Putamen (tissue), 1 donor: Measurements from ENCODE around the gene USP34.

Experiments used
- DNase-seq: peaks from one replicate; pipeline ENCODE4 v3.0.0-alpha.2; 2016; ENCODE audit warnings: low spot score

The USP34 gene

DNA sequence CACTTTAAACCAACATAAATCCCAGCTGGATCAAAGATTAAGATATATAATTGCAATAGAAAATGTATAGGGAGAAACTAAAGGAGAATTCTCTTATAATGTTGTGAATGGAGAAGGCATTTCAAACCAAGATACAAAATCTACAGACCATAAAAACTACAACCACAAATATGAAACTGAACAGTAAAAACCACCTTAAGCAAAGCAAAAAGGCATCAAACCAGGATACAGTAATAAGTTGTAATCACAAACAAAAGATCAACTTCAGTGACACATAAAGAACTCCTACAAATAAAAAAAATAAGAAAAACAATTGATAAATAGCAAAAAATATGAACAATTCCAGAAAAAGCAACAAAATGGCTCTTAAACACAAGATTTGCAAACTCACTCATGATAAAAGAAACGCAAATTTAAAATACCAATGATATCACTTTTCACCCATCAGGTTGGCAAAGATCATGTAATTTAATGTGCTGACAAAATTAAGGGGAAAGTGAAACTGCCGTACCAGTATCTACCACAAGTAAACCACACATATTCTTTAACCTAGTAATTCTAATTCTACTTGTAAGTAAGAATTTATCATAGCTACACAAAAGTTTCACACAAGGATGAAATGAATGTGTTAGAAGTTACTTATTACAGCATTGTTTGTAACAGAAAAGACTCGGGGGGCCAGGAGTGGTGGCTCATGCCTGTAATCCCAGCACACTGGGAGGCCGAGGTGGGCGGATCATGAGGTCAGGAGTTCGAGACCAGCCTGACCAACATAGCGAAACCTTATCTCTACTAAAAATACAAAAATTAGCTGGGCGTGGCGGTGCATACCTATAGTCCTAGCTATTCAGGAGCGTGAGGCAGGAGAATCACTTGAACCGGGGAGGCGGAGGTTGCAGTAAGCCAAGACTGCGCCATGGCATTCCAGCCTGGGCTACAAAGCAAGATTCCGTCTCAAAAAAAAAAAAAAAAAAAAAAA is 101.9 kb downstream of the USP34 start:
- no peak for DNase-seq

DNA sequence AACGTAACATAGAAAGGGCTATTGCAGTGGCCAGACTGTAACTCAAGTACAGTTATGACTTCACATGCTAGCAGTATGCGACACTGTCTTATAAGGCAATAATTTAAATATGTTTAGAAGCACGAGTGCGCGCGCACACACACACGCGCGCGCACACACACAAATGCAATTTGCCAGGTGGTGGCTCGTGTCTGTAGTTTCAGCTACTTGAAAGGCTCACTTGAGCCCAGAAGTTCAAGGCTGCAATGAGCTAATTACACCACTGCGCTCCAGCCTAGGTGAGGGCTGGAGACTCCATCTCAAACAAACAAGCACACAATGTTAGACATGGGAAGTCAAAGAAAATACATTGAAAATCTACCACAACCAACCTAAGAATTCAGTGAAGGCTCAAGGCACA is 103.7 kb downstream of the USP34 start:
- DNase-seq, result no peak

DNA sequence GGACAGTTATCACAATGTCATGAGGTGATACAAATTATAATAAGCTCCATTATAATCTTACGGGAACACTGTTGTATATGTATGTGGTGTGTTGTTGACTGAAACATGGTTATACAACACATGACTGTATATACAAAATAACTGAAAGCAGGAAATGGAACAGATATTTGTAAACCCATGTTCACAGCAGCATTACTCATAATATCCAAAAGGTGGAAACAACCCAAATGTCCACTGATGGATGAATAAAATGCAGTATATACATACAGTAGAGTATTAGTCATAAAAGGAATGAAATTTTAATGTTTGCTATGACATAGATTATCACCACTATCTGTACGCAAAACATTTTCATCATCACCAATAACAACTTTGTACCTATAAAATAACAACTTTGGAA is 107.3 kb downstream of the USP34 start:
- DNase-seq, result no peak

DNA sequence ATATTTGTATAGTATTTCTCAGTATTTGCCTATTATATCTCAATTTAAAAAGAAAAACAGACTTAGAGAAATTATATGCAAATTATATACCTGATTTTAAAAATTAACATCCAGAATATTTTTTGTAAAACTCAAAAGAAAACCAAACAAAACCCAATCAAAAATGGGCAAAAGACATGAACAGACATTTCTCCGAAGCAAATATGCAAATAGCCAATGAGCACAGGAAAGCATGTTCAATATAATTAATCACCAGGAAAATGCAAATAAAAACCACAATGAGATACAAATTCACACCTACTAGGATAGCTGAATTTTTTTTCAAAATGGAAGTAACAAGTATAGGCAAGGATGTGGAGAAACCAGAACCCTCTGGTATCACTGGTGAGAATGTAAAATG is 108.0 kb downstream of the USP34 start:
- DNase-seq, result no peak

DNA sequence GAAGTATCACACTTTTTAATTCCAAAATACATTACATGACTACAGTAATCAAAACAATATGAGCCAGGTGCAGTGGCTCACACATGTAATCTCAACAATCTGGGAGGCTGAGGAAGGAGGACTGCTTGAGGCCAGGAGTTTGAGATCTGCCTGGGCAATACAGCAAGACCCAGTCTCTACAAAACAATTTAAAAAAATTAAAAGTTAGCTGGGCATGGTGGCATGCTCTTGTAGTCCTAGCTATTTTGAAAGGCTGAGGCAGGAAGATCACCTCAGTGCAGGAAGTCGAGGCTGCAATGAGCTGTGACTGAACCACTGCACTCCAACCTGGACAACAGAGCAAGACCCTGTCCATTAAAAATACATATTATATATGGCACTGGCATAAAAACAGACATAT is 109.8 kb downstream of the USP34 start:
- DNase-seq, result no peak

DNA sequence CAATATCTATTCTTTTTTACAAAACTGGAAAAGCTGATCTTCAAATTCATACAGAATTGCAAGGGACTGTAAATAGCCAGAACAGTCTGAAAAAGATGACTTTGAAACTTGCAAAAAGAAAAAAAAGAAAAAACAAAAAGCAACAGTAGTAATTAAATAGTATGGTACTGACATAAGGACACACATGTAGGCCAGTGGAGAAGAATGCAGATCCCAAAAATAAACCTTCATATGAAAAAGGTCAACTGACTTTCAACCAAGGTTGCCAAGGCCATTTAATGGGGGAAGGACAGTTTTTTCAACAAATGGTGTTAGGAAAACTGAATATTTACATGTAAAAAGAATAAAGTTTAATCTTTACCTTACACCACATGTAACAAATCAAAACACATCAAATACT is 111.8 kb downstream of the USP34 start:
- no peak for DNase-seq

DNA sequence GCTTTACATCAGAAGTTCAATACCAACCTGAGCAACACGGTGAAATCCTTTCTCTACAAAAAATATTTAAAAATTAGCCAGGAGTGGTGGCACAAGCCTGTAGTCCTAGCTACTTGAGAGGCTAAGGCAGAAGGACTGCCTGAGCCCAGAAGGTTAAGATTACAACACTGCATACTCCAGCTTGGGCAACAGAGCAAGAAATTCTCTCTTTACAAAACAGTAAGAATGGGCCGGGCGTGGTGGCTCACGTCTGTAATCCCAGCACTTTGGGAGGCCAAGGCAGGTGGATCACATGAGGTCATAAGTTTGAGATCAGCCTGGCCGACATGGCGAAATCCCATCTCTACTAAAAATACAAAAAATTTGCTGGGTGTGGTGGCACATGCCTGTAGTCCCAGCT is 113.2 kb downstream of the USP34 start:
- no peak for DNase-seq

DNA sequence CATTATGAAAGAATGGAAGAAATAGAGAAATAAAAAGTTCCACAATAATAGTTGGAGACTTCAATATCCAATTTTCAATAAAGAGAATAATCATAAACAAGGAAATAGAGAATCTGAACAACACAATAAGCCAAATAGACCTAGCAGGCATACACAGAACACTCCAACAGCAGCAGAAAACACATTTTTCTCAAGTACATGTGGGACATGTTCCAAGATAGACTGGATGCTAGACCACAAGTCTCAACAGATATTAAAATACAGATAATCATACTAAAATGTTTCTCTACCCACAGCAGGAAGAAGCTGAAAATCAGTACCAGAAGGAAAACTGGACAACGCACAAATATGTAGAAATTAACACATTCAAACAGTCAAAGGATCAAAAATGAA is 113.9 kb downstream of the USP34 start:
- no peak for DNase-seq

DNA sequence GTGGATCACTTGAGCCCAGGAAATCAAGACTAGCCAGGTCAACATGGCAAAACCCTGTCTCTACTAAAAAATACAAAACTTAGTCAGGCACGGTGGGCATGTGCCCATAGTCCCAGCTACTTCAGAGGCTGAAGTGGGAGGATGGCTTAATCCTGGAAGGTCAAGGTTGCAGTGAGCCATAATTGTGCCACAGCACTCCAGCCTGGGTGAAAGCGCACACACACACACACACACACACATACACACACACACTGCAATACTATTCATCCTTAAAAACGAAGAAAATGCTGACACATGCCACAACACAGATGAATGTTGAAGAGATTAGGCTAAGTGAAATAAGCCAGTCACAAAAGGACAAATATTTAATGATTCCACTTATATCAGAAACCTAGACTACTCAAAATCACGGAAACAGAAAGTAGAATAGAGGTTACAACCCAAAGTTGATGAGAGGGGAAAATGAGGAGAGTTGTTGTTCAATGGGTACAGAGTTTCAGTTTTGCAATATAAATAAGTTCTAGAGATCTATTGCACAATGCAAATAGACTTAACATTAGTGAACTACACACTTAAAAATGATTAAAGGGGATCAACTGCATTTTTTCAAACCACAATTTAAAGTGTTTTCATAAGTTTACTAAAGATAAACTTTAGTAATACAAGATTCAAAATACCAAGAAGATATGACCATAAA is 114.5 kb downstream of the USP34 start:
- DNase-seq, result no peak

DNA sequence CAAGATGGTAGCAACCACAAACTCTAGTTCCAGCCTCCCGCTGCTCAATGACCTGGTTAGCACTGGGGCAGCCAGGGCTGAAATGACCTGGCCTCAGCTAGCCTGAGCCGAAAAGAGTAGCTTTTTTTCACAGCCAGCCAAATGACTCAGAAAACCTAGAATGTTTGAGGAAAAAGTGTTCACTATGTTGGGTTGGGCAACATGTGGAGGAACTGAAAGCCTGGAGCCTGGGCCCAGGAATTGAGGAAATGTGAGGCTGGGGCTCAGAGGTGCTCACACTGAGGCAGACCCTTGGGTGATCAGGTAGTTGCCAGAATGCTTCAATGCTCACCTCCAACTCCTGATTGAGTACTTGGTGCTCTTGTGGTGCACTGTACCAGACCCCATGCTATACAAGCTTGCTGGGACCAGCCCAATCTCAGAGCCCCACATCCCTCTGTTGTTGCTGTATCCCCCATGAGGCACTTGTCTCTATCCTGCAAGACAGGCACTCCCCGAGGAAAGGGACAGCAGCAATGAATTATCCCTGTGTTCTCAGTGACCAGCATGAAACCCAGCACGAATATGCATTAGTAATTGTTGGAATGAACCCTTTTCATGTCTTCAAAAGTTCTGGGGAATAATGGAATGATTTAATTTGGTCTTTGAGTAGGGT is 116.2 kb downstream of the USP34 start:
- no peak for DNase-seq

DNA sequence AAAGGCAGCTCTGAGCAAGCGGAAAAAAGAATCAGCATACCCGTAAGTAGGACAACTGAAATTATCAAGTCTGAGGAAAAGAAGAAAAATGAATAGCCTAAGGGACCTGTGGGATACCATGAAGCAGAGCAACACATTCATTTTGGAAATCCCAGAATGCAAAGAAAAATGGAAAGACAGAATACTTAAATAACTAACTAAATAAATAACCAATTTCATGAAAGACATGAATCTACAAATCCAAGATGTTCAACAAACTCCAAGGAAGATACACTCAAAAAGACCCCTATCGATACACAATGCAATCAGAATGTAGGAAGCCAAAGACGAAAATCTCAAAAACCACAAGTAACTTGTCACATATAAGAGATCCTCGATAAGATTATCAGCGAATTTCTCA is 117.0 kb downstream of the USP34 start:
- DNase-seq, result no peak

DNA sequence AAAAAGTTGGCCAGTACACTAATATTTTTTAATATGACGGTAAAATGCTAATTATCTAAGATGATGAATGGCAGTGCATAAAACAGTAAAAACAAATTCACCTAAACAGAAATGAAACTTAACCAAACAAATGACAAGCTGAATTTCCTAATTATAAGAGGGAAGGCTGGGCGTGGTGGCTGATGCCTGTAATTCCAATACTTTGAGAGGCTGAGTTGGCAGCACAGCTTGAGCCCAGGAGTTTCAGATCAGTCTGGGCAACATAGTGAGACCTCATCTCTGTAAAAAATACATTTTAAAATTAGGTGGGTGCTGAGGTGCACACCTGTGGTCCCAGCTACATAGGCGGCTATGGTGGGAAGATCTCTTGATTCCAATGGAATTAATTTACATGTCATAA is 120.1 kb downstream of the USP34 start:
- DNase-seq, result no peak

DNA sequence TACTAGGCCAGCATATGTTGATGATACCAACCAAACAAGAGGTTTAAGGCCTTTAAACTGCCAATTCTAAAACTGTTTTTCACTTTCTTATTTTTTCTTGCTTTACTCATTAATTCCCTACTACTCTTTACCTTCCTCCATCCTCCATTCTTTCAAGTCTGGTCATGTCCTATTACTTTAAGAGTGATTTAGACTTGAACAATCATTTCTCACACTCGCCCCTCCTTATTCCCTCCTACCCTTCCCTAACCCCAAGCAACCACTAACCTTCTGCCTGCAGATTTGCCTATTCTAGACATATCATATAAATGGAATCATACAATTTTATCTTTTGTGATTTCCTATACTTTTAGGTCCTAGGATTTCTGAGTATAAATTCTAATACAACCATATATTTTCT is 127.7 kb downstream of the USP34 start:
- no peak for DNase-seq

DNA sequence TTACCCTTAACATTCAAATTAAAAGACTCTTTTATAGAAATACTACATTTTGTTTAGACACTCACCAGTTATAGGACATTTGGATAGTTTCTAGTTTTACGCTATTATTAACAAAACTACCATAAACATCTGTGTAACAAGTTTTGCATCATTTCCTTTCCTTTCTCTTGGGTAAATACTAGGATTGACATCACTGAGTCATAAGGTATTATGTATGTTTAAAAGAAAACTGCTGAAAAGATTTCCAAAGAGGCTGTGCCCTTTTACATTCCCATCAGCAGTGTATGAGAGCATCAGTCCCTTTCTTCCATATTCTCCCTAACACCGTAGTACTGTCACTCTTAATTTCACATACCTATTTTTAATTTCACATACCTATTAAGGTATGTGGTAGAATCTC is 130.6 kb downstream of the USP34 start:
- no peak for DNase-seq

DNA sequence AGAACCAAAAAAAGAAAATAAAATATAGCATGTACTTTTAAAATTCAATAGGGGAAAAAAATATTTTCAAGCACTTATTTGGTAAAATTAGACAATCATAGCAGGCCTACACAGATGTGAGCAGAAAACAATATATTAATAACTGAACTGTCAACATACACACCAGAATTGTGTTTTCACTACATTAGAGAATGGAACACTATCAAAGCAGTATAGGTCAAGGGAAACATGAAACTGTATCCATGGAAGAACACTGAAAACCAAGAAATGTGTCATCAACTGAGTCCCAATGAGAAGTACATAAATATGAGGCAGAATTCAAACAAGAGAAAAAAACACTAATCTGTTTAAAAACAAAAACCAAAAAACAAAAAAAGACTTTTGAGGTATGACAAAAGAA is 132.4 kb downstream of the USP34 start:
- DNase-seq, result no peak

DNA sequence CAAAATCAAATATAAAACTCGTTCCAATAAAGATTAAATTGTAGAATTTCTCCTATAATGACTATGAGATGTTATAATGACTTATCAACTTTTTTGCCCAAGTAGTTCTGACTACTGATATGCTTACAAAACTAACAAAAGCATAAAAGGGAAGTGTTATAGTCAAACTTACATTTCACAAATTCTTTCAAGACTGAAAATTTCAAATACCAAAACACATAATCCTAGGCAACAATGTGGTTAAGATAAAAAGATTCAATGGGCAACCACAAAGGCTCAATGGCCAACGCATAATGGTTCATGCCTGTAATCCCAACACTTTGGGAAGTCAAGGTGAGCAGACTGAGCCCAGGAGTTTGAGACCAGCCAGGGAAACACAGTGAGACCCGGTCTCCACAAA is 135.7 kb downstream of the USP34 start:
- no peak for DNase-seq

DNA sequence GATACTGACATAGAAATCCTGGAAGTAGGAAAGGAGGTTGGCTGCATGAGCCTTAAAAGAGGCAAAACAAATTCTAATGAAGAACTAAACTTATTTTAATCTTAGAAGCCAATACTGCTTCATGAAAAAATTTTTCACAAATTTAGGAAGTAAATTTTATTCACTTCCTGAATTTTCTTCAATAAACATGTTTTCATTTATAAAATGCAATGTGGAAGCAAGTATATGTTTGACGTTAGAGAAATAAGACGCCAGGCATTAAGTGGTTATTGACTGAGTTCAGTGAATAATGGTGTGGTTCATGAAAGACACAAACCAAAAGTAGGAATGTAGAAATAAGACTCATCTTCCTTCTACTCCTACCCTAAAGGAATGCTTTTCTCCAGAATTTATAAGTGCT is 136.4 kb downstream of the USP34 start:
- DNase-seq, result no peak

DNA sequence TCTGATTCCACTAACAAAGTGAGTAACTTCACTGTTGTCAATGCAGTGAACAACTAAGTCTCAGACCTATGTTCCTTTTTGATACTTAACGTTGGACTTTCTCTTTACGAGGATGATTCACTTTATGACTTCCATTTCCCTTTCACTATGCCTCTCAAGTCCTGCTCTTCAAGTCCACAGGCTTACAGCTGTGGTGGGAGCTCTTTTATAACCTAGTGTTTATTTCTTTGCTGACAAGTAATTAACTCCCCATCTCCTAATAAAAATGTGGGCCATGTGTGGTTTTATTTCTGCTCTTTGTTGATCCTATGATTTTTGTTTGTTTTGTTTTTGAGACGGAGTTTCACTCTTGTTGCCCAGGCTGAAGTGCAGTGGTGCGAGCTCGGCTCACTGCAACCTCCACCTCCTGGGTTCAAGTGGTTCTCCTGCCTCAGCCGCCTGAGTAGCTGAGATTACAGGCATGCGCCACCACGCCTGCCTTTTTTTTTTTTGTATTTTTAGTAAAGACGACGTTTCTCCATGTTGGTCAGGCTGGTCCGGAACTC is 142.1 kb downstream of the USP34 start:
- no peak for DNase-seq

DNA sequence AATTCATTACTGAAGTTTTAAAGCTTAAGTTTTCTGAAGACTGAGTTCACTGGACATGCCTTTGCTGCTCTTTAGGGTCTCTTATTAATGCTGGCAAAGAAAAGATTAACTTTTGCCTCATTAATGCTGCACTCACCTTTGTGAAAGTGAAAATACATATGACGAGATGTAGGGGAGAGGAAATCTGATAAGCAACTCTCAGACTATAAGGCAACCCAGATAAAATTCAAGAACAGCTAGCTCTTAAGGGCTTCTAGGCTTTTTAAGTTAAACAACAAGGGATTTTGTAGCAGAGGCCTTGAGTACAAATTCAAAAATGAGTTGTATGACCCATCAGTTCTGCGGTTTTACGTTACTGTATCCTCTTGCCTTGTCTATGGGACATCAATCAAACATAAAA is 143.7 kb downstream of the USP34 start:
- DNase-seq, result no peak

DNA sequence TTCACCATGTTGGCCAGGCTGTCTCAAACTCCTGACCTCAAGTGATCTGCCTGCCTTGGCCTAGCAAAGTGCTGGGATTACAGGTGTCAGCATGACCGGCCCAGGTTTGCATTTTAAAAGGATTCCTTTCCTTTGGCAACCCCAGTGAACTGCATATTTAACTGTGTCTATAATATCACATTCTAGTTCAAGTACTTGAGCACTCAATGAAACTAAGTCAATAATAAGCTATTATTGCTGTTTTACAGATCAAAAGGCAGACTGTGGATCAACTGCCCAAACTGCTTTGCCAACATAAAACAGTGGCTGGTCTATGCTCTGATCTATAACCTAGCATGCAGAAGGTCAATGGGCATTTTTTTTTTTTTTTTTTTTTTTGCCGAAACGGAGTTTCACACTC is 144.5 kb downstream of the USP34 start:
- no peak for DNase-seq

DNA sequence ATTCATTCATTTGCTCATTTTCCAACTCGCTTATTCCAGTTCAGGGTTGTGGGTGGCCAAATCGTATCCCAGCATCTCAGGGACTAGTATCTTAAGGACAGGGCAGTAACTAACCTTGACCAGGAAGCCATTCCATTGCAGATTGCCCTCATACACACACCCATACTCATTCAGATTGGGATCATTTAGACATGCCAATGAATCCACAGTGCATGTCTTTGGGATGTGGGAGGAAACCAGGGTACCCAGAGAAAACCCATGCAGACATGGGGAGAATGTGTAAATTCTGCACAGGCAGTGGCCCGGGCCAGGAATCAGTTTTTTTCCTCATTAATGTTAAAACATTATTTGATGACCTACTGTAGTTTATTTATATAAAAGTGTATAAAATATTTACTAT is 150.7 kb downstream of the USP34 start:
- DNase-seq, result no peak

DNA sequence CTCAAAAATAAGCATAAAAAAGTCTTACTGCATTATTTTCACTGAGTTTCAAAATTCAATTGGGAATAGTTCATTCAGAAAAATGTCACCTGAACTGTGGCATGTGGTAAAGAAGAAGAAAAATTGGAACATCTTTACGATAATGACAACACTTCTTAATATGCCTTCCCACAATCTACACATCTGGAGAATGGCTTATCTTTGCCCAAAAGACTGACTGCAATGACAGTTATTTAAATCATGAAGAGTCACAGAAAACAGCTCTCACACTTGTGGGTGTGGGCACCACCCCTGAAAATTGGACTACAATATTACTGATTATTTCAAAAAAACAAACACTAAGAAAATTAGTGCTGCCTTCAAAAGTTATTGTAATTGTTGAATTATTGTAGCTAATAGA is 152.3 kb downstream of the USP34 start:
- no peak for DNase-seq

DNA sequence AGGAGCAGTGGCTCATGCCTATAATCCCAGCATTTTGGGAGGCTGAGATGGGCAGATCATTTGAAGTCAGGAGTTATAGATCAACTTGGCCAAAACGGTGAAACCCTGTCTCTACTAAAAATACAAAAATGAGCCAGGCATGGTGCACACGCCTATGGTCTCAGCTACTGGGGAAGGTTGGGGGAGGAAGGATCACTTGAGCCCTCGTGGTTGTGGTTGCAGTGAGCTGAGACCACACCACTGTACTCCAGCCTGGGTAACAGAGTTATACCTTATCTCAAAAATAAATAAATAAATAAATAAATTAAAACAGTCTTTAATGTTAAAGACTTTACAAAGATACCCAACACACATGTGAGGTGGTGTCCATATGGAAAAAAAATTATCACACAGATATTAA is 174.9 kb downstream of the USP34 start:
- no peak for DNase-seq
